Retinal pigment epithelial cell (primary cell): ENCODE results near the gene SND1.

ENCODE experiments used
- DNase-seq: peaks from one replicate; pipeline ENCODE4 v3.0.0-alpha.2; 2010; ENCODE audit warnings: low read depth
- H3K4me3 ChIP-seq: 2 replicates; pipeline ENCODE4 v1.5.1; 2011; ENCODE audit warnings: mild to moderate bottlenecking, low read length, control low read depth, moderate library complexity
- TF ChIP-seq, protein P1 (sequence below): conservative IDR thresholded peaks from 2 replicates; pipeline ENCODE4 v1.5.1; 2011; ENCODE audit warnings: low read depth, low read length, control low read depth, inconsistent platforms

The SND1 gene

DNA sequence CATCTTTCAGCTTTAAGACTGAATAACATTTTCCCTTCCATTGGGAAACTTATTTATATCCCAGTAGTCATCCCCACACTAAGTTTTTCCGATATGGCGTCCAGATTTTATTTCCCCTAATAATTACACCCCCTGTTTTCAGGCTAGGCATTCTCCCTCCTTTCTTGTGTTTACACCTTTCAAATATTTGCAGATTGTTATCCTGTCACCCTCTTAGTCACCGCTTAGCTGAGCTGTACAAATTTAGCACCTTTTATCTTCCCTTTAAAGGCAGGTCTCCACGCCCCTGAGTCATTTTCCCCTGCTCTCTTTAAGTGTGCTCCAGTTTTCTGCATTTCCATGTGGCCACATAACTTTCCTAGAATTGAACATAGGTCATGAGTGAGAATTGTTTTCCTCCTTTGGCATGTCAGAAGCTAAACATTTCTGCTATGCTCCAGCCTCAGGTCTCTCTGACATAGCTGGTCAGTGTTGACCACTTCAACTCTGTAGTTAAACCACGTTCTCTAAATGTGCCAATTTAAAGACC, 331.9 kb downstream of the SND1 start:
- TF ChIP-seq, protein P1, sequence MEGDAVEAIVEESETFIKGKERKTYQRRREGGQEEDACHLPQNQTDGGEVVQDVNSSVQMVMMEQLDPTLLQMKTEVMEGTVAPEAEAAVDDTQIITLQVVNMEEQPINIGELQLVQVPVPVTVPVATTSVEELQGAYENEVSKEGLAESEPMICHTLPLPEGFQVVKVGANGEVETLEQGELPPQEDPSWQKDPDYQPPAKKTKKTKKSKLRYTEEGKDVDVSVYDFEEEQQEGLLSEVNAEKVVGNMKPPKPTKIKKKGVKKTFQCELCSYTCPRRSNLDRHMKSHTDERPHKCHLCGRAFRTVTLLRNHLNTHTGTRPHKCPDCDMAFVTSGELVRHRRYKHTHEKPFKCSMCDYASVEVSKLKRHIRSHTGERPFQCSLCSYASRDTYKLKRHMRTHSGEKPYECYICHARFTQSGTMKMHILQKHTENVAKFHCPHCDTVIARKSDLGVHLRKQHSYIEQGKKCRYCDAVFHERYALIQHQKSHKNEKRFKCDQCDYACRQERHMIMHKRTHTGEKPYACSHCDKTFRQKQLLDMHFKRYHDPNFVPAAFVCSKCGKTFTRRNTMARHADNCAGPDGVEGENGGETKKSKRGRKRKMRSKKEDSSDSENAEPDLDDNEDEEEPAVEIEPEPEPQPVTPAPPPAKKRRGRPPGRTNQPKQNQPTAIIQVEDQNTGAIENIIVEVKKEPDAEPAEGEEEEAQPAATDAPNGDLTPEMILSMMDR, result no peak
- DNase-seq, result no peak
- no peak overlapping the region for H3K4me3 ChIP-seq

DNA sequence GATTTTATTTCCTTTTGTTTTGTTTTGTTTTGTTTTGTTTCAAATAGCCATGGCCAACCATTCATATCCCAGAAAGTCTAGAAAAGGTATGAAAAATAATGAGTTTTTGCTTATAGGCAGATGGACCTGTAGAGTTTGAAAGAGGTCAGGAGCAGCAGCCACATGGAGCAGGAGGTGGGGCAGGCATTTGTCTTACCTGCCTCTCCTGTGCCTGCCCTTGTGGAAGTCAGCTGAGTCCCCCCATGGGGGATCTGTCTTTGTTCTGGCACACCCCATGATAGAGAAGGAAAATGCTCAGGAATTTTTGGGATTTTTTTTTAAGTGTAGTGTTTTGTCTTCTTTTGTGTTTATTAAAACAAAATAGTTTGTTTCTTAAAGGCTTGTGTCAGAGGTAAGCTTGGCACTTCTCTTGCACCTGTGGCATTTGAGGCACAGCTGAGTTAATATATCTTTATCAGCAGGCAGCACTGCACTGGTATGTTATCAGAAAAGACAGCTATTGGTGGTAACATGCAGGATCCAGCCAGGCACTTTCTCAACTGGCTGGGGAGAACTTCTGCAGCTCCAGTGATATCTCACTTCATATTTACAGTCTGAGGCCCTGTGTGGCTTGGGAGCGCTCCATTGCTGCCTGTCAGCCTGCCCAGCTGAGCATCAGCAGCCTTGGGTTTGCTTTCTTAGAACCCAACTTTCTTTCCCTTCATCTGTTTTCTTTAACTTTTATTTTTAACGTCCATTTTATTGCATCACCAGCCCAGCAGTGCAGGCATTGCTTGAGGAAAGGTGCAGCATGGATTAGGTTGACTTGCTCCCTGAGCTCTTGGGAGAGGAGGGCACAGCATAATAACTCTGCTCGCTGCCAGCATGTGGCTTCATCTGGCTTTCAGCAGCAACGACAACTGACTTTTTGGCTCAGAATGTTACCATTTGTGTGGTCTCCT, 334.9 kb downstream of the SND1 start:
- H3K4me3 ChIP-seq, result no peak overlapping the region
- TF ChIP-seq, protein P1, result no peak
- no peak for DNase-seq

DNA sequence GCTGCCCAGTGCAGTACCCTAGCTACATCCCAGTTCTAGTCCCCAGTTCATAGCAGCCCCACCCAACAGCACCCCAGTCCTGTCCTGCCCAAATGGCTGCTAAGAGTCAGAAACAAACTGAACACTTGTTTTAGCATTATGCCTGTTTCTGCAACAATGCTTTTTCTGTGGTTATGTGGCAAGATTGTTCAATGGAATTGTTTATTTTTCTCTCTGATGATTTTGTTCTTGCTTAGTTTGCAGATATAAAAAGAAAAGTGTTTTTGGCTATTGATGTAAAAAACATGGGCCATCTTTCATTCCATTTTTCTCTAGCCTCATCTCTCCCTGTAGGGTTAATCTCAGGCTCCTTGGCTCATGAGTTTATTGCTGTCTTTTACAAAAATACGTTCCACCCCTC, 336.8 kb downstream of the SND1 start:
- TF ChIP-seq, protein P1, result no peak
- no peak overlapping the region for H3K4me3 ChIP-seq
- DNase-seq, result no peak

DNA sequence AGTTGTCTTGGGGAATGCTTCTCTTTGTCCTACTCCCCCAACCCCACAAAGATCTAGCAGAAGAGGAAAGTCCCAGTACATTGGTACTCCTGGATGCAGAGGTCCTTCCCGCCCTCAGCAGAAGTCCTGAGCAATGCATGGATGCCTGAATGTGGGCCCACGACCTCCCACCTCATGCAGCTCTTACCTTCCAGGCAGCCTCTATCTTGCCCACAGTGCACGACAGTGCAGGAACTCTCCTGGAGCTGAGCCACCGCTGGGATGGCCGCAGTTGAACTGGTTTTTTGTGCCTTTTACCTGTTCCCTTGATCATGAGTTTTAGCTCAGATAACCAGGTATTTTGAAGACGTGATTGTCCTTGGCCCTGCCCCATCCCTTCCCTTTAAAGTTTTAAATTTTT, 341.3 kb downstream of the SND1 start:
- TF ChIP-seq, protein P1, result no peak
- H3K4me3 ChIP-seq, result no peak overlapping the region
- no peak for DNase-seq

DNA sequence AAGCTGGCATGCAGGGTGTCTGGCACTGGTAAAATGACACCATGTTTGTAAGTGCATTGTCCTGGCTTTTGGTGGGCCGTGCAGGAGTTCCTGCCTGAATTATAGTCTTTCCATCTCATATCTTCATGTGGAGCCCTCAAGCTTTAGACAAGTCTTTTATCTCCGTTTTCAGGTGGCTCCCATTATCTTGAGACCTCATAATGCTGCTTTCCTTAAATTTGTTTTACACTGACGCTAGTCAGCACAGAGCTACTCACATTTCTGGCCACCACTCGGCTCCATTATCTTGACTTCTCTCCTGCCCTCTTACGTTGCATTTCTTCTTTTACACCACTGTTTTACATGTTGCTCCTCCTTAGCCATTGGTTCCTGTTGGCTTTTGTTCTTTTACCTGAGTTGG, 342.0 kb downstream of the SND1 start:
- TF ChIP-seq, protein P1, result no peak
- DNase-seq, result no peak
- no peak overlapping the region for H3K4me3 ChIP-seq

DNA sequence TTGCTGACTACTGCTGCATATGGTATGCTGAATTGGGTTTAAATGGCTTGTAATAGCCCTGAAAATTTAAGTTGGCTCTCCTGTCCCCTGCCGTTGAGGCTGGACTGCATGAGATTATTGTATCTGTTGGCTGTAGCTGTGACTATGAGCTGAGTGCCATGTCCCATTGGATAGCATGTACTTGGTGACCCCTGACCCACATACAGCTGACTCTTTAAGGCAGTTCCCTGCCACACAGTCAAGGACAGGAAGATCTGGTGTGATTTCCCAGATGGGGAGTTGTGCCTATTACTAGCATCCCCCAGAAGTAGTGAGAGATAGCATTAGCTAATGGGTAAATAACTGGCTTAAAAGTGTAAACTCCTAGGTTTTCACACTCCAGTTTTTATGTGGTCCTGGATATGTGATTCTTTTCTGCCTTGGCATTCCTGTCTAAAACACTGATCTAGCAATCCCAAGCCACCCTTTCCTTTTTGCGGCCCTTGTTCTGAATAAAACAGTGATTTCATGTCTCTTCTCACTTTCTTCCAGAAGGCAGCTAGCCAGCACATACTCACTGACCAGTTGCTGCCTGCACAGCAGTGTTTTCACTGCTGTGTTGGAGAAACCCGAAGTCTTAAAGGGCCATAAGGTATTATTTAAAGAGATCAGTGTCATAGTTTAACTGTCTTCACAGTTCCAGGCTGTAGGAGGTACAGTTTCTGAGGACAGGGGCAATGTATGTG, 343.3 kb downstream of the SND1 start:
- TF ChIP-seq, protein P1, result no peak
- DNase-seq, result no peak
- no peak overlapping the region for H3K4me3 ChIP-seq
